GM21367 (cell line): ENCODE measurements around the gene DAB1.

ENCODE experiments used
- ATAC-seq: cut with Tn5 transposase; IDR thresholded peaks from one replicate; pipeline ENCODE4 v1.9.1; 2021; ENCODE audit not compliant: unreplicated experiment

Gene DAB1

DNA sequence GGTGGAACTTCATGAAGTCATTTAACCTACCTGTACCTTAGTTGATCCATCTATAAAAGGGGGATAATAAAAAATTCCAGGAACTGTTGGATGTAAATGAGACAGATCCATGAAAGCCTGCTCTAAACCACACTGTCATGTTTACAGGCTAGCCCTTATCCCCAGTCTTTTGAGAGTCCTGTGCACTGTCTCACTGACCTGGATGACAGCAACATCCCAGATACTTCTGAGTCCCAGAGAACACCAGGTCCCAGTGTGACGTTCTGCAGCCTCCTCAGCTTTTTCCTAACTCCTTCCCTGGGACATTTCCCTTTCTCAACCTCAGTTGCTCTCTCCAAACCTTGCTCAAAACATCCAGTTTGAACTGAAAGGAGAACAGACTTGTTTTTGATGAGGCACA, 292.6 kb downstream of the DAB1 start:
- no peak for ATAC-seq

DNA sequence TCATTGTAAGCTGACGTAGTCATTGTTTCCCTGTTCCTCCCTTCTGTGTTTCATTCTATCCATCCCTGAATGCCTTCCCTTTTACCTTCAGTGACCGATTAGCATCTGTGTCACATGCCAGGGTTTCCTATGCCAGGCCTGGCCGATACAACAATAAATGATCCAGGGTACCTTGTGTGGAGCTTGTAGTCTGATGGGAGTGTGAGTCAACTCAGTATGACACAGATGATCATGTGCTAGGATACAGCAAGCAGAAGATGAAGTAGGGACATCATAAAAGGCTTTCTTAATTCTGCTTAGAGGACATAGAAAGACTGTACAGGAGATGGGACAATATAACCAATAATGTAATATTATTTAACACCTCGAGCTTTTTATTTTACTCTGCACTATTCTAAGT, 294.0 kb downstream of the DAB1 start:
- no peak for ATAC-seq

DNA sequence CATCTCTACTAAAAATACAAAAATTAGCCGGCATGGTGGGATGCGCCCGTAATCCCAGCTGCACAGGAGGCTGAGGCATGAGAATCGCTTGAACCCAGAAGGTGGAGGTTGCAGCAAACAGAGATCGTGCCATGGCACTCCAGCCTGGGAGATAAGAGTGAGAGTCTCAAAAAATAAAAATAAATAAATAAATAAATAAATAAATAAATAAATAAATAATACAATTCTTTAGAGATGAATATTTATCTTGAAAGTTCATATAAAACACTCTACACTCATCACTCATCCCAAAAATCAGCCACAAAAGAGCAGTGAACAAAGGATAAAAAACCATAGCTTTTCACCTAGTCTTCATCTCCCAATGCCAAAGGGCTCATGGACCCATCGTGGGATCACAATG, 295.9 kb downstream of the DAB1 start:
- no peak for ATAC-seq

DNA sequence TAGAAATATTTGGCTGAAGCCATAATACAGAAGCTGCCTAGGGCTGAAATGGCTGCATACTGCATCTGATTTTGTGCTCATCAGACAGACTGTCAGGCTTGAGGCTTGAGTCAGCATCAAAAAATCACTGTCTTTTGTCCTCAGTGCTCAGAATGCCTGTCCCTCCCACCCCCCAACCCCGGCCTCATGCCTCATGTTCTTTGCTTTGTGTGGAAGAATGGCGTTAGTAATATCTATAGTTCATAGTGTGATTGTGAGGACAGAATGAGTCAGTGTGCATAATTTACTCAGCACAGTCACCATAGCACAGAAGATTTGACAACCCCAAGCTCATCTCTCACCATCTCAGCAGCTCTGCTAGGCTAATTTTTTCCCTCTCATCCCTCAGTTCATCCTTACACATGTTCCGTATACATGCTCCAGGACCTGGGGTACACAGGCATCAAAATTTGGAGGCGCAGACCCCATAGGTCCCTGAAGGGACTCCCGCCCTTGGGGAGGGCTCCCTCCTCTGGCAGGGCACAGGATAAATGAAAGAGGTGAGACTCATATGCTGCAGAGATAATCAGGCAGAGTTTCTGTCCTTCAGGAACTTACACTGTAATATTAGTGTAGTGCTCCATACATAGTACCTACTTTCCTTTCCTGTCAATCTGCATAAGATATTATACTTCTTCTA, 299.0 kb downstream of the DAB1 start:
- no peak for ATAC-seq

DNA sequence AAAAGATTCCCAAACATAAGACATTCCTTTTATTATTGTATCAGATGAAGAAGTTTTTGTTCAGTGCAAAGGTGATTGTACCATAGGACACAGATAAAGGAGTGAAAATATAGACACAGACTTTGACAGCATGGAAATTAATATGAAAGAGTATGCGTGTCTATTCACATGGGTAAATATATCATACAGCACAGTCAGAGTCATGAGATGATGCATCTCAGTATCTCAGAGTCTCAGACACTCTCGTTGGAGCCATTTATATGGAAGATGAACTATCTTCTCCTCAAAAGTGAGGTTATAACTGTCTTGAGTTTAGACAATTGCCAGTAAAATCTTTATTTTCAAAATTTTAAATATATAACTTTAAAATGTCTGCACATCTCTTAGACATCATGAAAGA, 299.7 kb downstream of the DAB1 start:
- ATAC-seq, result no peak

DNA sequence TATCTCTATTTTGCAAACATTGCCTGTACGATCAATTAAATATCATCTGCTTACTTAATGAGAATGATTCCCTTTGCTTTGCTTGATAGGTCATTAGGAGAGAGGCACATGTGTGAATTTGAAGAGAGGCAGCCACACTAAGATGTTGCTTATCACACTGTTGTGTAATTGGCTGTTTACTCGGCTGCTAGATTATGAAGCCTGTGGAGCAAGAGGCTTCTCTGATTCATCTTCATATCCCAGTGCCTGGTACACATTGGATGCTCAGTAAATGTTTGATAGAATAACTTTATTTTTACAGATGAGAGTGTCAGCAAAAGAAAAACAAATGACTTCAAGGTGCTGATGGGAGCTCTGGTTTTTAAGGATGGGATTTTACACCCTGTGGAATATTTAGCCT, 301.8 kb downstream of the DAB1 start:
- no peak for ATAC-seq

DNA sequence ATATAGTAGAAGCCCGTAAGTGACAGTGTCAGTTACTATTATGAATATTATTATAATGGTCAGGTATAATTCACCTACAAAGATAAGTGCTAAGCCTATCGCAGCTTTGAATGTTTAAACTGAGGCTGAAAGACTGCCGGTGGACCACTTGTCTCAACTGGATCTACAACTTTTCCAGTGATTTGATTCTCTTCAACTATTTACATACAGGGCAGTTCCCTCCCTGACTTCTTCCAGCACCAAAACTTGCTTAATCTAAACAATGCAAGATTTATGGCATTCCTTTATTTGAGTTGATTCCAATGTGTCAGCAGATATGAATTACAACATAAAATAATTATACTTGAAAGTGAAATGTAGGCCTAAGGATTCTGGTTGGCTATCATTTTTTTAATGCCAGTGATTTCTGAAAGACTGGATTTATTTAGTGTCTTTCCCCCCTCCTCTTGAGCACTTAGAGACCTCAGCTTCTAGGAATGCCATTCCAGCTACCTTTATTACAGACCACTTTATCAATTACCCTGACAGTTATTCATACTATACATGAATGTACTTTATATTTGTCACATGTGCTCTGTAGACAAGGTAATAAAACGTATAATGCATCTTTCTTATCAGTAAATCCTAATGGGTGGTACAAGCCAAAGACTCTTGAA, 304.8 kb downstream of the DAB1 start:
- no peak for ATAC-seq

DNA sequence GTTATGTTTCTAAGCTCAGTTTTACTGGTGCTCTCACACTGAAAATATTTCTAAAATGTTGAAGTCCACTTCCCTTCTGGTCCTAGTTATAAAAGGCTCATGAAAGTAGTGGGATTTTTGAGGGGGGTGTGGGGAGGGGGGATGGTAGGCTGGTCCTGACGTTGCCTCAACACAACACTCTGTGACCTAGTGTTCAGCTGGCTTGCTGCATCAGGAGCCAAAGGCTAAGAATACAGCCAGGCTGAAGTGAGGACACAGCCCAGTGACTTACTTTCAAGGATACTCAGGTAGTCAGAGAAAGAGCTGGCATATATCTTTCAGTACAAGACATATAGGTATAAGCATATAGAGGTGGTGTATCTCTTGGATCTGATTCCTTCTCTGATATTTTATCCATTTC, 306.1 kb downstream of the DAB1 start:
- no peak for ATAC-seq

DNA sequence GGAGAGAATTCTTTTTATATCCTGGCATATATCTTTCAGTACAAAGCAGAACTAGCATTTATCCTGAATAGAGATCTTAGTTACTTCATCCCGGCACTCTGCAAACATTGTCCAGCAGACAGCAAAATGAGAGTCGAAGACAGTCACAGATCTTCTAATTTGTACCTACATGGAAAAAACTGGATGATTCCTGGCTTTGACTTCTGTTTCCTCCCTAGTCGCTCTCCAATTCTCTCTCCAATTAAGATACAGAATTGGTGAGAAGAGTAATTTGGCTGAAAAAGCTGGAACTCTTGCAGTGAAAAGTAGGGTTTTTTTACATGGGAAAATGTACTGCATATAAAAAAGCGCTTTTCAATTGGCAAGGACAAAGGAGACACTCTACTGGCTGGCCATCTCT, 307.0 kb downstream of the DAB1 start:
- no peak for ATAC-seq

DNA sequence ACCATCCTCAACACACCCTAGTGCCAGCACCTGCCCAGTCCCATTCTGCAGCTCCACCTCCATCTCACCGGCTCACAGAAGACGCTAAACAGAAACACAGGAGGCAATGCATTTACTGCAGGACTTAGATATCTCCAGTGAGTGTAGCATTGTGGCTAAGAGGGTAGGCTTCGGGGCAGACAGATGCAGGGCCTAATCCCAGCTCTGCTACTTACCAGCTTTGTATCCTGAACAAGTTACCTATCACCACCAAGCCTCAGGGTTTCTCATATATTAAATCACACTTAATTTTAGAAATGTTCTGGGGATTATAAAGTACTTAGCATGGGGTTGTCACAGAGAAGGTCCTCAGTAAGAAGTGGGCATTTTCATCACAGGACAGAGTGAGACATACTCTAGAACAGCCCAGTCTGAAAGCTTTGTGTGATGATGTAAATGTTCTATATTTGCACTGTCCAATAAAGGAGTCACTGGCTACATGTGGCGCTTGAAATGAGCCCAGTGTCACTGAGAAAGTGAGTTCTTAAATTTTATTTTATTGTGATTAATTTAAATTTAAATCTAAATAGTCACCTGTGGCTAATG, 308.7 kb downstream of the DAB1 start:
- no peak for ATAC-seq

DNA sequence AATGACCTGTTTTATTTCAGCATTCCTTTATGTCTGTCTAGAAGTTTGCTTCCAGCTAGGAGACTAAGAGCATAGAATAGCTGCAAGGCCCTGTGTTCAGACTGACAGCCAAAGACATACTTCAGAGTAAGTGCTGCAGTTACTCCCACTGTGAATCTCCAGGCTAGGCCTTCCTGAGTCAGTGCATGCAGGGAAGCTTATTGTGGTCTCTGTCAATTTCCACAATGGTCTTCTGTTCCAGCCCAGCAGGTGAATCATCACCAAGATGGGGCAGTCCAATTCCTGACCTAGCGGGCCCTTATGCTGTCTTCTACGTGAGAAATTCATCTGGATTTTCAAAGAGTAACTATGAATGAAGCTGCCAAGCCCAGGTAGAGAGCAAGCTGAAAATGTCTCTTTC, 311.7 kb downstream of the DAB1 start:
- no peak for ATAC-seq

DNA sequence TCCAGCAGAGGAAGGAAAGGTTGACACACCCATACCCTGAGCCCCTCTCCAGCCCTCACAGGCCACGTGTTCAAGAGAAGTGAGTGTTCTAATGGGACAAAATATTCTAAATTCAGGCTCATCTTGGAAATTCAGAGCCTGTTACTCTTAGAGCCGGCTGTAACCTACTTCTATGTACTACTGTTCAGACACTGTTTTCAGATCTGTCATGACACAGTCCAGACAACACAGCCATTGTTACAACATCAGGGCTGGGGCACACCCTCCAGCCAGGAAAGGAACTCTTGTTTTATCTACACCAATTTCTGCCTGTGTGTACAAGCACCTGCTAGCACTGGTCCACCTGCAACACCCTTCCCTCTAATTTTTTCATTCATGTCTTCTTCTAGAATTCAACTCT, 312.7 kb downstream of the DAB1 start:
- ATAC-seq, result no peak

DNA sequence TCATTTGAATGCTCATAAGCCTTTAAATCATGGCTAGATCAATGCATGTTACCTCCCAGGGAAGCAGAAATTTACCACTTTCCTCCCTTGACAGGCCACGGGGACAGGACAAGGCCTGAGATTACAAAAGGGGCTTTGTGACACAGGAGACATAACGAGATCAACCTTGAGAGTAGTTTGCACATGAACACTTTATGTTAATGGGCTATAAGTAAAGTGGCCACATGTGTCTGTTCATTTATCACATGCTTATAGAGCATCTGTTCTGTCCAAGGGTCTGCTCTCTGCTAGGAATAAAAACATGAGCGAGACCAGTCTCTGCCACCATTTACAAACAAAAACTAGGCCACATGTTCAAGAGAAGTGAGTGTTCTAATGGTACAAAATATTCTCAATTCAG, 314.0 kb downstream of the DAB1 start:
- ATAC-seq, result no peak

DNA sequence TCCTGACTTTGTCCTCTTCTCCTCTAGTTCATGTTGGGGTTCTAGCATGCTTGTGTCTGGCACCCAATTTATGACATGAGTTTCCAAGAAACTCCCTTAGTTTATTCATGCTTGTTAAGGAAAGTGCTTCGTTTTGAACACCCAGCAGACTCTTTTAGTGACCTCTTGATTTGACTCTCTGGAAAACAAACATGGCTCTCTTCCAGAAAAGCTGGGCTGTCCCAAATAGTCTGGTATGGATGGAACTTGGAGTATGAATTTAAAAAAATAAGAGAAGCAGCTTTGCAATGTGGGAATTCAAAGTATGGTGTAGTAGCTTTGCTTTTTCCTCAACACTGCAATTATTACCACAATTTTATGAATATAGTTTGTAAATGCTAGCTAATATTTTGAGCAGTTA, 314.6 kb downstream of the DAB1 start:
- no peak for ATAC-seq

DNA sequence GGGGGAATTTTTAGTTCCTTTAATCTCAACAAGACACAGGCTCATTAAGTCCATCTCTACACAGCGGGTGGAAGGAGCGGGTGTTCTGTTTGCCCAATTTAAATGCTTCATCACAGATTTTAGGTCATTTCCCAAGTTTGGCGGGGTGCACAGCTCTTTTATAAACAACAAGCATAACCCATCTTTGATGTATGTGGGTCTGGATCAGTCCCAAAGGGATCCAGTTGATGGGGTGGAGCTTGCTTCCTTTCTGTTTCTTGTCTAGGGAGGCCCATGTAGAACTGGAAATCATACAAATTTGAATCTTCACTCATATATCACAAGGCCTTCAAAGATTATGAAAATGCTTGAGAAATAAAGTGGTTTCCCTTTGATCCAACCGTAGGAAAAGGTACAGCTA, 317.6 kb downstream of the DAB1 start:
- ATAC-seq, result no peak

DNA sequence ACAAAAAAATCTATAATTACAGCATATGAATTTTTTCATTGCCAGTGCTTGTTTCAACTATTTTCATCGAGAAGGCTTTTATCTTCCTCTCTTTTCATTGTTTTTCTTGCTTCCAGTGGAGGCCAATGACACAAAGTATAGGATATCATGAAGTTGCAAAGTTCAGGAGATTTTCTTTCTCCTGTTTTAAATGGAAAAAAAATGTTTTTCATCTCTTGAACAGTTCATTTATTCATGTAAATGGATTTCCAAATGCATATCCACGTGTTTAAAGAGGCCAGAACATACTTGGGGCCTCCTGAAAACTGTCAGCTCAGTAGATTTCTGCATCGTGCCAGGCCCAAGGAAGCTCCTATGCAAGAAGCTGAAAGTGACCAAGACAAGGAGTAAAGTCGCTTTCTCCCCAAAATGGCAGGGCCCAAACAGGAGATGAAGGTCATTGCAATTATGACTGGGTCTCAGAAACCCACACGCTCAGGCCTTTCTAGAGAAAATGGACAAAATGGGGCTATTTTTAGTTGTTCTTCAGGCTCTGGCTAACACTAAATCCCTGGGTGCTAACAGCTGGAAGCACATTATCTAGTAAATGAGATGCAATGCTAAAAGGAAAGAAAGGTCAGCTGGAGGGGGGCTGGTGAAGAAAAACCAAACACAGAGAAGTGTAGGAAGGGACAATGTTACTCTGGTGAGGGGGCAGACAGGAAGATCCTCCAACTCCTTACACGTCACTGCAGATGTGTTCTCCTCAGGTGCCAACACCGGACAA, 321.1 kb downstream of the DAB1 start:
- no peak for ATAC-seq

DNA sequence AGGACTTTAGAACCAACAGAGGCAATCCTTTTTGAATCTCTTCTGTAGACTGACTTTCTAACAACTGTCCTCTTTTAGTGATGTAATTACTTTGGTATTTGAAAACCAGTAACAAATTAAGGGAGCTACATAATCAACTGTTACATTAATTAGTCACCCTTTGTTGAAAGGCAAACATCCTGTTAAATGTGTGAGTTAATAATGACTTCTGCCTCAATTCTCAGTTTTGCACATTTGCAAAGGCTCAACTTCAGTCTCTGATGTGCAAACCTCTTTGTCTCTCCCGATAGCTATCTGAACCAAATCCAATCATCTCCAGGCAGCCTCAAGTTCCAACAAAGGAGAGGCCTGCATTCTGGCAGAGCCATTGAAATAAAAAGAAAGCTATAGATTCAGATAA, 322.7 kb downstream of the DAB1 start:
- ATAC-seq, result no peak

DNA sequence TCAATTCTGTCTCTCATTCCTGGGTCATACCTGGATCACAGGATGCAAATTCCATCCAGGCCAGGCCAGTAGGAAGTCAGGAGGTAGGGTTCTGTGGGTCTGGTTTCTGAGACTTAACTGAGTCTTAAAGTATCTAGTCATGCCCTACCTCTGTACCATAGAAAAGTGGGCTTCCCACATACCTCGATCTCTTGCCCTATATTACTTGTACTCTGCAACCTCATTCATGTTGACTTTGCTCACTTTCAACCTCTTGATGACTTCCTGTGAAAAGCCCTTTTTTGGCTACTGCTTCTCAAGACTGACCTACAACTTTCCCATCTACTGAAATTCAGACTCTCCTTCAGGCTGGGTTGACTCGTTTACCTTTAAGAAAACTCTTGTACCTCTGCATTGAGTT, 329.1 kb downstream of the DAB1 start:
- no peak for ATAC-seq

DNA sequence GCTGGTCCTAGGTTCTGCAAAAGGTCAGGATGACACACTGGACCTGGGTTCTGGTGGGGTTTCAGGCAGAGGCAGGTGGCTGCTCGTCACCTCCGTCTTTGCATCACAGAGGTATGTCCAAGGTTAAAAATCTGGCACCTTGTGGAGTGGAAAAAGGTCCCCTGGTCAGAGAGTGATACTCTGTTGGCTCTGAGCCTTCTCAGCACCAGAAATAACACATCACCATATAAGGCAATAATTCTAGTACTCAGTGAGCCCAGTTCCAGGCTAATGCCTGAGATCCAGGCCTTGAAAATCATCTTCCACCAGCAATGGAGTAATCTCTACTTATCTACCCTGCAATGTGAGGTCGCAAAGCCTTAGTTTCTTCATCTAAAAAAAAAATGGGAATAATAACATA, 330.7 kb downstream of the DAB1 start:
- ATAC-seq, result no peak

DNA sequence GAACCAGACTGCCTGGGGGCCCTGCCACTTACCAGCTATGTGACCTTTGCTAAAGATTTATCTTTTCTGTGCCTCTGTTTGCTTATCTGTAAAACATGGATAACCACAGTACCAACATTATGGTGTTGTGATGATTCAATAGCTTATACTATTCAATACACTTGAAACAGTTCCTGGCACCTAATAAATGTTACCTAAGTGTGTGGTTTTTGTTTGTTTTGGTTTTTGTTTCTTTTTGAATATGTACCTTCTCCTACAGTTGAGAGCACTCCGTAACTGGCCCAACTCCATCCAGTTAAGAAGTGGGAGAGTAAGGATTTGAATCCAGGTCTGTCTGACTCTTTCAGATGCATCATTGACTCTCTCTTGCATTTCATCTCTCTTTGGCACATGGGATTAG, 332.2 kb downstream of the DAB1 start:
- ATAC-seq, result no peak

DNA sequence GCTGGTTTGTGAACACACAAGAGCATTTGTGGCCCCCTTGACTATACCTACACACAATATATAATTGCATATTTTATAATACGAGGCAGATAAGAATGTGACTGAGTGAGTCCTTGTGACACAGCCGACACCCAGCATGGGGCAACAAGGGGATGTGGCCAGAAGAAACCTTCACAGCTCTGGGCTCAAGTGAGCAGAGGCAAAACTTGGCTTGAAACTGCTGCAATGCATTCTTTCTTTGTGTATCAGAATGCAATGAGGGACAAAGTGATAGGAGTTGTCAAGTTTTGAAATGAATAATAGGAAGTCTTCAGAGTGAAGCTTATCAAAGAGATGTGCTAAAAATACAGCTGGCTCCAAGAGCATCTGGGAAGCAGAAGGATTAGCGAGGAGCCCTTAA, 334.0 kb downstream of the DAB1 start:
- ATAC-seq, result no peak

DNA sequence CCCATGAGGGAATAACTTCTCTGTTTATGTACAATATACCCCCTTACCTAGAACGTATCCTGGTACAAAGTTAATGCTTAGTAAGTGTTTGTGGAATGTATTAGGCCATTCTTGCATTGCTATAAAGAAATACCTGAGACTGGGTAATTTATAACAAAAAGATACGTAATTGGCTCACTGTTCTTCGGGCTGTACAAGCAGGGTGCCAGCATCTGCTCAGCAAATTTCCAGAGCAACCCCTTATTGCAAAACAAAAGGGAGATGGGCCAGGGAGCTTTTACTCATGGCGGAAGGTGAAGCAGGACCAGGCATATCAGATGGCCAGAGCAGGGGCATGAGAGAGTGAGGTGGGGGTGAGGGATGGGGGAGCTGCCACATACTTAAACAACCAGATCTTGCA, 334.6 kb downstream of the DAB1 start:
- ATAC-seq, result no peak
